Caco-2 (cell line): Measurements from ENCODE around the gene MEFV. TPM values are rescaled to one million over a fixed set of nuclear protein-coding genes. Genes with fewer than 3 reads are reported as not detected.
A peak's percentile ranks its signal among the peaks of the same experiment; 100 is the strongest.

ENCODE experiments used
- BruUV-seq: library from RNA; stranded (reverse); fragments of 400-500 nt; replicated peaks from 2 replicates; lab custom pipeline; 2021; lab: Mats Ljungman, UMichigan
- CTCF ChIA-PET: fragments of 300-600 bp; sonication (Branson Sonifier 250); formaldehyde crosslinking; loops from one replicate; lab custom pipeline; 2022; ENCODE audit warnings: antibody characterized with exemption; lab: Charles Lee
- POLR2A ChIA-PET: fragments of 300-600 bp; sonication (Branson Sonifier 250); formaldehyde crosslinking; loops from one replicate; lab custom pipeline; 2022; ENCODE audit warnings: antibody characterized with exemption; lab: Charles Lee
- DNase-seq, 2 experiments: peaks; one replicate each; pipeline versions ENCODE4 v3.0.0 to v3.0.0-alpha.2; 2020 to 2022
- H3K27me3 ChIP-seq: replicated peaks from 2 replicates; pipeline ENCODE4 v1.6.0; 2011; ENCODE audit warnings: low read length; ENCODE audit not compliant: control insufficient read depth, insufficient read depth
- H3K36me3 ChIP-seq: 2 replicates; pipeline ENCODE4 v1.5.1; 2011; ENCODE audit warnings: low read length; ENCODE audit not compliant: control insufficient read depth, insufficient read depth
- H3K4me1 ChIP-seq: fragments of 250-450 bp; sonication (Bioruptor Pico); 2 replicates; pipeline ENCODE4 v1.5.1; 2020; ENCODE audit warnings: mild to moderate bottlenecking
- H3K4me3 ChIP-seq: 2 replicates; pipeline ENCODE4 v1.5.1; 2011; ENCODE audit warnings: low read depth, mild to moderate bottlenecking, control low read depth, low read length
- H3K9me3 ChIP-seq: fragments of 250-450 bp; sonication (Bioruptor Pico); 2 replicates; pipeline ENCODE4 v1.5.1; 2020; ENCODE audit warnings: mild to moderate bottlenecking, moderate library complexity
- H3K27ac Mint-ChIP-seq: one replicate; pipeline ENCODE4 v1.8.0; 2022; ENCODE audit warnings: mixed read lengths; ENCODE audit not compliant: unreplicated experiment
- H3K27me3 Mint-ChIP-seq: one replicate; pipeline ENCODE4 v1.8.0; 2022; ENCODE audit warnings: mixed read lengths; ENCODE audit not compliant: insufficient read depth, unreplicated experiment
- H3K36me3 Mint-ChIP-seq: one replicate; pipeline ENCODE4 v1.8.0; 2022; ENCODE audit warnings: mild to moderate bottlenecking, mixed read lengths; ENCODE audit not compliant: insufficient read depth, unreplicated experiment
- H3K4me1 Mint-ChIP-seq: one replicate; pipeline ENCODE4 v1.8.0; 2022; ENCODE audit warnings: low read depth, mixed read lengths; ENCODE audit not compliant: unreplicated experiment
- H3K4me3 Mint-ChIP-seq: one replicate; pipeline ENCODE4 v1.8.0; 2022; ENCODE audit warnings: mild to moderate bottlenecking, moderate library complexity, mixed read lengths; ENCODE audit not compliant: unreplicated experiment
- H3K9me3 Mint-ChIP-seq: one replicate; pipeline ENCODE4 v1.8.0; 2022; ENCODE audit warnings: mixed read lengths; ENCODE audit not compliant: unreplicated experiment
- CTCF ChIP-seq, 2 experiments: fragments of 200-600 bp in 1 of 2; IDR thresholded peaks; 1 replicate in 1 of 2; 2 replicates in 1 of 2; pipeline versions ENCODE4 v1.5.1 to v1.8.0; 2011 to 2022; ENCODE audit warnings: antibody characterized with exemption in 1 of 2, control low read depth in 1 of 2, inconsistent platforms in 1 of 2, low read depth in 1 of 2, low read length in 1 of 2, mild to moderate bottlenecking in 1 of 2, moderate library complexity in 1 of 2; ENCODE audit not compliant: insufficient read depth in 1 of 2, severe bottlenecking in 1 of 2, unreplicated experiment in 1 of 2
- intact Hi-C: fragments of 100-400 bp; cut with micrococcal nuclease; formaldehyde crosslinking; loops from one replicate; pipeline ENCODE4 v1.10.0; 2022; ENCODE audit not compliant: unreplicated experiment
- total RNA-seq: library from RNA; stranded (reverse); gene quantifications from 2 replicates; pipeline ENCODE4 v1.2.3, GENCODE V29; 2022

The MEFV gene
- total RNA-seq, 1 experiment from 2014 or later: not detected

DNA sequence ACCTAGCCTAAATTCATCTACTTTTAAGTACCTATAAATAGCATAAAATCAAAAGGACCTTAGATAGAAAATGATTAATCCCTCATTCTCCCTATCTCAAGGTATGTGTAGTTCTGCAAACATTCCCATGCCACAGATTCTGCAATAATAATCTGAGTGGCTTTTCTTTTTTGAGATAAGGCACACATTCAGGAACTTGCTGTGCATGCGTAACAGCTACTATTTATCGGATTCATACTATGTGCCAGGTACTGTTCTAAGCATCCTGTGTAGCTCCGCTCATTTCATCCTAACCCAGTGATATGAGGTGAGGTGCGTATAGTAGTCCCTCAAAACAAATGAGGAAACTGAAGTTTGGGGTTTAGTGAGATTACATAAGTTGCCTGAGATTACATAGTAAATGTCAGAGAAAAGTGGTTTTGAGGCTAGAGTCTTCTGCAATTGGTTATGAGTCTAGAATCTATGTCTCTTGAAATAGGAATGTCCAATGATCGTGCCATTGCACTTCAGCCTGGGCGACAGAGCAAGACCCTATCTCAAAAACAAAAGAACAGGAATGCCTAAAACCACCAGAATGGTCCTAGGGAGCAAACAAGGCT is 24.9 kb upstream of the MEFV start:
- Mint-ChIP-seq H3K9me3 (no peaks in the 10 kb centered on the region), H3K27ac (peak overlapping the region; percentile 99), H3K4me3 (peak overlapping the region; percentile 98), H3K4me1 (no peaks in the 10 kb centered on the region), H3K27me3 (no peaks in the 10 kb centered on the region), H3K36me3 (peaks cover 32% of the 10 kb centered on the region)
- TF ChIP-seq CTCF (IDR thresholded peaks at IDR 0.05; ENCODE audit: insufficient read depth in 1 of 2, low read depth in 1 of 2, low read length in 1 of 2, severe bottlenecking in 1 of 2, unreplicated experiment in 1 of 2): no peak
- Histone ChIP-seq H3K4me1 (peaks cover 19% of the 10 kb centered on the region), H3K36me3 (peaks cover 6% of the 10 kb centered on the region), H3K9me3 (no peaks in the 10 kb centered on the region), H3K4me3 (peak overlapping the region; percentile 72; the same call in 1 of the 2 replicates), H3K27me3 (no peaks in the 10 kb centered on the region)
- ChIA-PET POLR2A (no interaction called here), CTCF (interaction anchor here (2.1 kb wide), 1 partner anchor 17 kb away, joined by 8 read pairs; no protein-coding TSS in a partner anchor)
- BruUV-seq: no TSS peak
- no peak for DNase-seq
- intact Hi-C loops: loop anchor here (5.0 to 10.0 kb wide), 3 partner anchors 123 to 161 kb away; partner anchors contain the start of genes NAA60, ZNF174, ZNF597 and ZSCAN32

DNA sequence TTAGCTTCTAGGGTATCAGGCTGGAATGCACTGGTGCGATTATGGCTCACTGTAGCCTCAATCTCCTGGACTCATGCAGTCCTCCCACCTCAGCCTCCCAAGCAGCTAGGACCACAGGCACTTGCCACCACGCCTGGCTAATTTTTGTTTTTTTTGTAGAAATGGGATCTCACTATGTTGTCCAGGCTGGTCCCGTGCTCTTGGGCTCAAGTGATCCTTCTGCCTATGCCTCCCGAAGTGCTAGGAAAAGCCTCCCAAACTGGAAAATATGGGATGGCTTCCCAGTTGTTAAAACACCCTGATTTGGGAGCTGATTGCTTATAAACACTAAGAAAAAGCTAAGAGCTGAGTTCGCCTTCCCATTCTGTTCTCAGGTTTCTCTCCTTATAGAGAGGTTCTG is 20.2 kb upstream of the MEFV start:
- BruUV-seq: no TSS peak
- no peaks in the 10 kb centered on the region for H3K27me3 Mint-ChIP-seq
- Histone ChIP-seq H3K4me1 (peaks cover 12% of the 10 kb centered on the region), H3K4me3 (no peak overlapping the region), H3K27me3 (no peaks in the 10 kb centered on the region), H3K9me3 (no peaks in the 10 kb centered on the region), H3K36me3 (no peaks in the 10 kb centered on the region)
- ChIA-PET CTCF (interaction anchor here (0.7 to 1.0 kb wide), 2 partner anchors 9 to 1428 kb away, joined by 4 to 8 read pairs; no protein-coding TSS in a partner anchor), POLR2A (no interaction called here)
- H3K4me3 Mint-ChIP-seq: no peak overlapping the region
- no peak overlapping the region for H3K27ac Mint-ChIP-seq
- no peaks in the 10 kb centered on the region for H3K36me3 Mint-ChIP-seq
- no peak for TF ChIP-seq CTCF (IDR thresholded peaks at IDR 0.05; ENCODE audit: insufficient read depth in 1 of 2, low read depth in 1 of 2, low read length in 1 of 2, severe bottlenecking in 1 of 2, unreplicated experiment in 1 of 2)
- H3K4me1 Mint-ChIP-seq: no peaks in the 10 kb centered on the region
- DNase-seq: no peak
- intact Hi-C loops: no loop called here
- no peaks in the 10 kb centered on the region for H3K9me3 Mint-ChIP-seq

- Mint-ChIP-seq H3K9me3 (no peaks in the 10 kb centered on the region), H3K27me3 (no peaks in the 10 kb centered on the region), H3K36me3 (no peaks in the 10 kb centered on the region), H3K27ac (no peak overlapping the region), H3K4me3 (no peak overlapping the region), H3K4me1 (no peaks in the 10 kb centered on the region)
- ChIA-PET CTCF (no interaction called here), POLR2A (no interaction called here)
- intact Hi-C loops: no loop called here
- 0 out of 2 replicates have a peak, but pooled peaks cover 5% of the 10 kb centered on the region for H3K4me1 ChIP-seq
- H3K36me3 ChIP-seq: no peaks in the 10 kb centered on the region
- no peak overlapping the region for H3K4me3 ChIP-seq
- no peaks in the 10 kb centered on the region for H3K27me3 ChIP-seq
- TF ChIP-seq CTCF (IDR thresholded peaks at IDR 0.05; ENCODE audit: insufficient read depth in 1 of 2, low read depth in 1 of 2, low read length in 1 of 2, severe bottlenecking in 1 of 2, unreplicated experiment in 1 of 2): no peak
- H3K9me3 ChIP-seq: no peaks in the 10 kb centered on the region
- no TSS peak for BruUV-seq
- DNase-seq: no peak
Observed at GRCh38 chr16:3274947-3275346, 18.5 kb upstream of the MEFV start.
